Measurements from ENCODE around the gene LRRC32. TPM values are rescaled to one million over a fixed set of nuclear protein-coding genes. Genes with fewer than 3 reads are reported as not detected.

The LRRC32 gene
- total and polyA plus RNA-seq, 2 experiments from 2014 or later: 0.42 to 0.58 TPM

- Histone ChIP-seq H3K27me3 (ENCODE audit: insufficient read depth) (peaks cover 11% of the 10 kb centered on the region), H3K4me2 (no peak overlapping the region), H3K9me2 (ENCODE audit: insufficient read depth) (no peaks in the 10 kb centered on the region), H3K36me3 (ENCODE audit: insufficient read depth) (no peaks in the 10 kb centered on the region), H3K4me1 (ENCODE audit: insufficient read depth) (no peaks in the 10 kb centered on the region; the same call in 1 of the 2 replicates), H3K4me3 (no peak overlapping the region), H3K79me2 (replicated peaks; ENCODE audit: insufficient read depth) (no peaks in the 10 kb centered on the region), H3K27ac (ENCODE audit: low read depth) (no peak overlapping the region), H4K20me1 (replicated peaks; ENCODE audit: insufficient read depth) (no peaks in the 10 kb centered on the region; the same call in 1 of the 2 replicates), H3F3A (replicated peaks; ENCODE audit: low read depth) (no peaks in the 10 kb centered on the region), H2AFZ (no peak overlapping the region)
- DNase-seq (ENCODE audit: low spot score) (no peak), ATAC-seq (no peak)
- H3K27ac Mint-ChIP-seq: no peak overlapping the region
- H3K4me1 Mint-ChIP-seq: peaks cover 31% of the 10 kb centered on the region
- no peaks in the 10 kb centered on the region for H3K9me3 Mint-ChIP-seq
- H3K27me3 Mint-ChIP-seq (ENCODE audit: insufficient read depth, low read depth, poor library complexity): peaks cover 18% of the 10 kb centered on the region
- no peak overlapping the region for H3K4me3 Mint-ChIP-seq
- TF ChIP-seq STAT1 (IDR thresholded peaks at IDR 0.05; ENCODE audit: unreplicated experiment) (no peak), POLR2AphosphoS5 (IDR thresholded peaks at IDR 0.05; ENCODE audit: low read depth) (no peak), NANOG (IDR thresholded peaks at IDR 0.05; ENCODE audit: borderline replicate concordance) (no peak), ZNF331 (CRISPR knock-in tag; IDR thresholded peaks at IDR 0.05; ENCODE audit: low read depth) (no peak), EZH2 (IDR thresholded peaks at IDR 0.05; ENCODE audit: low read depth, unreplicated experiment) (no peak), REST (IDR thresholded peaks at IDR 0.05; ENCODE audit: unreplicated experiment) (no peak), JUNB (IDR thresholded peaks at IDR 0.05; ENCODE audit: unreplicated experiment) (no peak), ZNF114 (CRISPR knock-in tag; IDR thresholded peaks at IDR 0.05) (no peak), EZH2phosphoT487 (IDR thresholded peaks at IDR 0.05; ENCODE audit: unreplicated experiment) (no peak), CREB1 (CRISPR knock-in tag; IDR thresholded peaks at IDR 0.05; ENCODE audit: low read depth) (no peak)
- TF ChIP-seq, protein P1, sequence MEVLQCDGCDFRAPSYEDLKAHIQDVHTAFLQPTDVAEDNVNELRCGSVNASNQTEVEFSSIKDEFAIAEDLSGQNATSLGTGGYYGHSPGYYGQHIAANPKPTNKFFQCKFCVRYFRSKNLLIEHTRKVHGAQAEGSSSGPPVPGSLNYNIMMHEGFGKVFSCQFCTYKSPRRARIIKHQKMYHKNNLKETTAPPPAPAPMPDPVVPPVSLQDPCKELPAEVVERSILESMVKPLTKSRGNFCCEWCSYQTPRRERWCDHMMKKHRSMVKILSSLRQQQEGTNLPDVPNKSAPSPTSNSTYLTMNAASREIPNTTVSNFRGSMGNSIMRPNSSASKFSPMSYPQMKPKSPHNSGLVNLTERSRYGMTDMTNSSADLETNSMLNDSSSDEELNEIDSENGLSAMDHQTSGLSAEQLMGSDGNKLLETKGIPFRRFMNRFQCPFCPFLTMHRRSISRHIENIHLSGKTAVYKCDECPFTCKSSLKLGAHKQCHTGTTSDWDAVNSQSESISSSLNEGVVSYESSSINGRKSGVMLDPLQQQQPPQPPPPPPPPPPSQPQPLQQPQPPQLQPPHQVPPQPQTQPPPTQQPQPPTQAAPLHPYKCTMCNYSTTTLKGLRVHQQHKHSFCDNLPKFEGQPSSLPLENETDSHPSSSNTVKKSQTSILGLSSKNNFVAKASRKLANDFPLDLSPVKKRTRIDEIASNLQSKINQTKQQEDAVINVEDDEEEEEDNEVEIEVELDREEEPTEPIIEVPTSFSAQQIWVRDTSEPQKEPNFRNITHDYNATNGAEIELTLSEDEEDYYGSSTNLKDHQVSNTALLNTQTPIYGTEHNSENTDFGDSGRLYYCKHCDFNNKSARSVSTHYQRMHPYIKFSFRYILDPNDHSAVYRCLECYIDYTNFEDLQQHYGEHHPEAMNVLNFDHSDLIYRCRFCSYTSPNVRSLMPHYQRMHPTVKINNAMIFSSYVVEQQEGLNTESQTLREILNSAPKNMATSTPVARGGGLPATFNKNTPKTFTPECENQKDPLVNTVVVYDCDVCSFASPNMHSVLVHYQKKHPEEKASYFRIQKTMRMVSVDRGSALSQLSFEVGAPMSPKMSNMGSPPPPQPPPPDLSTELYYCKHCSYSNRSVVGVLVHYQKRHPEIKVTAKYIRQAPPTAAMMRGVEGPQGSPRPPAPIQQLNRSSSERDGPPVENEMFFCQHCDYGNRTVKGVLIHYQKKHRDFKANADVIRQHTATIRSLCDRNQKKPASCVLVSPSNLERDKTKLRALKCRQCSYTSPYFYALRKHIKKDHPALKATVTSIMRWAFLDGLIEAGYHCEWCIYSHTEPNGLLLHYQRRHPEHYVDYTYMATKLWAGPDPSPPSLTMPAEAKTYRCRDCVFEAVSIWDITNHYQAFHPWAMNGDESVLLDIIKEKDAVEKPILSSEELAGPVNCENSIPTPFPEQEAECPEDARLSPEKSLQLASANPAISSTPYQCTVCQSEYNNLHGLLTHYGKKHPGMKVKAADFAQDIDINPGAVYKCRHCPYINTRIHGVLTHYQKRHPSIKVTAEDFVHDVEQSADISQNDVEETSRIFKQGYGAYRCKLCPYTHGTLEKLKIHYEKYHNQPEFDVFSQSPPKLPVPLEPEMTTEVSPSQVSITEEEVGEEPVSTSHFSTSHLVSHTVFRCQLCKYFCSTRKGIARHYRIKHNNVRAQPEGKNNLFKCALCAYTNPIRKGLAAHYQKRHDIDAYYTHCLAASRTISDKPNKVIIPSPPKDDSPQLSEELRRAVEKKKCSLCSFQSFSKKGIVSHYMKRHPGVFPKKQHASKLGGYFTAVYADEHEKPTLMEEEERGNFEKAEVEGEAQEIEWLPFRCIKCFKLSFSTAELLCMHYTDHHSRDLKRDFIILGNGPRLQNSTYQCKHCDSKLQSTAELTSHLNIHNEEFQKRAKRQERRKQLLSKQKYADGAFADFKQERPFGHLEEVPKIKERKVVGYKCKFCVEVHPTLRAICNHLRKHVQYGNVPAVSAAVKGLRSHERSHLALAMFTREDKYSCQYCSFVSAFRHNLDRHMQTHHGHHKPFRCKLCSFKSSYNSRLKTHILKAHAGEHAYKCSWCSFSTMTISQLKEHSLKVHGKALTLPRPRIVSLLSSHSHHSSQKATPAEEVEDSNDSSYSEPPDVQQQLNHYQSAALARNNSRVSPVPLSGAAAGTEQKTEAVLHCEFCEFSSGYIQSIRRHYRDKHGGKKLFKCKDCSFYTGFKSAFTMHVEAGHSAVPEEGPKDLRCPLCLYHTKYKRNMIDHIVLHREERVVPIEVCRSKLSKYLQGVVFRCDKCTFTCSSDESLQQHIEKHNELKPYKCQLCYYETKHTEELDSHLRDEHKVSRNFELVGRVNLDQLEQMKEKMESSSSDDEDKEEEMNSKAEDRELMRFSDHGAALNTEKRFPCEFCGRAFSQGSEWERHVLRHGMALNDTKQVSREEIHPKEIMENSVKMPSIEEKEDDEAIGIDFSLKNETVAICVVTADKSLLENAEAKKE (CRISPR knock-in tag; IDR thresholded peaks at IDR 0.05): no peak
- TF ChIP-seq, protein P2, sequence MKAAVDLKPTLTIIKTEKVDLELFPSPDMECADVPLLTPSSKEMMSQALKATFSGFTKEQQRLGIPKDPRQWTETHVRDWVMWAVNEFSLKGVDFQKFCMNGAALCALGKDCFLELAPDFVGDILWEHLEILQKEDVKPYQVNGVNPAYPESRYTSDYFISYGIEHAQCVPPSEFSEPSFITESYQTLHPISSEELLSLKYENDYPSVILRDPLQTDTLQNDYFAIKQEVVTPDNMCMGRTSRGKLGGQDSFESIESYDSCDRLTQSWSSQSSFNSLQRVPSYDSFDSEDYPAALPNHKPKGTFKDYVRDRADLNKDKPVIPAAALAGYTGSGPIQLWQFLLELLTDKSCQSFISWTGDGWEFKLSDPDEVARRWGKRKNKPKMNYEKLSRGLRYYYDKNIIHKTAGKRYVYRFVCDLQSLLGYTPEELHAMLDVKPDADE (IDR thresholded peaks at IDR 0.05): no peak
- TF ChIP-seq, protein P3, sequence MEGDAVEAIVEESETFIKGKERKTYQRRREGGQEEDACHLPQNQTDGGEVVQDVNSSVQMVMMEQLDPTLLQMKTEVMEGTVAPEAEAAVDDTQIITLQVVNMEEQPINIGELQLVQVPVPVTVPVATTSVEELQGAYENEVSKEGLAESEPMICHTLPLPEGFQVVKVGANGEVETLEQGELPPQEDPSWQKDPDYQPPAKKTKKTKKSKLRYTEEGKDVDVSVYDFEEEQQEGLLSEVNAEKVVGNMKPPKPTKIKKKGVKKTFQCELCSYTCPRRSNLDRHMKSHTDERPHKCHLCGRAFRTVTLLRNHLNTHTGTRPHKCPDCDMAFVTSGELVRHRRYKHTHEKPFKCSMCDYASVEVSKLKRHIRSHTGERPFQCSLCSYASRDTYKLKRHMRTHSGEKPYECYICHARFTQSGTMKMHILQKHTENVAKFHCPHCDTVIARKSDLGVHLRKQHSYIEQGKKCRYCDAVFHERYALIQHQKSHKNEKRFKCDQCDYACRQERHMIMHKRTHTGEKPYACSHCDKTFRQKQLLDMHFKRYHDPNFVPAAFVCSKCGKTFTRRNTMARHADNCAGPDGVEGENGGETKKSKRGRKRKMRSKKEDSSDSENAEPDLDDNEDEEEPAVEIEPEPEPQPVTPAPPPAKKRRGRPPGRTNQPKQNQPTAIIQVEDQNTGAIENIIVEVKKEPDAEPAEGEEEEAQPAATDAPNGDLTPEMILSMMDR (conservative IDR thresholded peaks at IDR 0.05; ENCODE audit: low read depth in 2 of 2): no peak
- no peaks in the 10 kb centered on the region for H3K36me3 Mint-ChIP-seq (ENCODE audit: low read depth)
Measured at GRCh38 chr11:76665921-76666351, 4.6 kb downstream of the LRRC32 start.
